Activated T-helper 2 cell treated with anti-CD3 and anti-CD28 coated beads, Interferon-gamma antibody, Interleukin-2, Interleukin-4, amounts not matched to agents 10 μg/mL and 5 μg/mL and 100 μg/mL, durations not matched to agents 14 hours and 24 hours and 36 hours (primary cell): ENCODE data around the gene LRG1. TPM values are rescaled to one million over a fixed set of nuclear protein-coding genes. Genes with fewer than 3 reads are reported as not detected.
"Not testable (repeated sequence)": the region's sequence is repeated elsewhere in the genome, so short reads cannot be mapped to it uniquely, and the experiment has no call there.

Experiments
- DNase-seq: peaks from one replicate; pipeline ENCODE4 v3.0.0; 2021; ENCODE audit warnings: low spot score
- H3K27ac Mint-ChIP-seq: one replicate; pipeline ENCODE4 v1.8.0; 2021; ENCODE audit warnings: mixed read lengths
- H3K27me3 Mint-ChIP-seq: one replicate; pipeline ENCODE4 v1.8.0; 2021; ENCODE audit warnings: low read depth, mixed read lengths
- H3K36me3 Mint-ChIP-seq: one replicate; pipeline ENCODE4 v1.8.0; 2021; ENCODE audit warnings: low read depth, mixed read lengths
- H3K4me1 Mint-ChIP-seq: one replicate; pipeline ENCODE4 v1.8.0; 2021; ENCODE audit warnings: low read depth, mixed read lengths
- H3K4me3 Mint-ChIP-seq: one replicate; pipeline ENCODE4 v1.8.0; 2021; ENCODE audit warnings: low read depth, mild to moderate bottlenecking, moderate library complexity, mixed read lengths
- H3K9me3 Mint-ChIP-seq: one replicate; pipeline ENCODE4 v1.8.0; 2021; ENCODE audit warnings: mixed read lengths
- intact Hi-C: fragments of 100-400 bp; cut with micrococcal nuclease; formaldehyde crosslinking; loops from one replicate; pipeline ENCODE4 v1.15.1; 2023
- total RNA-seq: library from RNA; stranded (reverse); gene quantifications from 2 replicates; pipeline ENCODE4 v1.2.3, GENCODE V29; 2022

The LRG1 gene
- total RNA-seq, 1 donor from 2014 or later, result 0.37 TPM

GRCh38 chr19:4553775-4554174 is 13.9 kb upstream of the LRG1 start:
- Mint-ChIP-seq H3K27ac (no peak overlapping the region), H3K4me3 (no peak overlapping the region), H3K27me3 (no peaks in the 10 kb centered on the region), H3K36me3 (no peaks in the 10 kb centered on the region), H3K9me3 (no peaks in the 10 kb centered on the region), H3K4me1 (no peaks in the 10 kb centered on the region)
- intact Hi-C loops, result no loop called here
- DNase-seq, result no peak

GRCh38 chr19:4553092-4553695 is 13.4 kb upstream of the LRG1 start:
- DNase-seq, result no peak
- no peak overlapping the region for H3K27ac Mint-ChIP-seq
- H3K27me3 Mint-ChIP-seq, result no peaks in the 10 kb centered on the region
- no peaks in the 10 kb centered on the region for H3K9me3 Mint-ChIP-seq
- H3K4me3 Mint-ChIP-seq, result no peak overlapping the region
- intact Hi-C loops, result no loop called here
- no peaks in the 10 kb centered on the region for H3K4me1 Mint-ChIP-seq
- no peaks in the 10 kb centered on the region for H3K36me3 Mint-ChIP-seq

- no peaks in the 10 kb centered on the region for H3K4me1 Mint-ChIP-seq
- intact Hi-C loops, result no loop called here
- DNase-seq, result no peak
Observed at GRCh38 chr19:4552525-4552819, 12.6 kb upstream of the LRG1 start.

GRCh38 chr19:4550479-4551050 is 10.7 kb upstream of the LRG1 start:
- DNase-seq, result no peak
- no peaks in the 10 kb centered on the region for H3K27me3 Mint-ChIP-seq
- intact Hi-C loops, result no loop called here
- no peak overlapping the region for H3K27ac Mint-ChIP-seq
- H3K36me3 Mint-ChIP-seq, result no peaks in the 10 kb centered on the region
- H3K4me1 Mint-ChIP-seq, result no peaks in the 10 kb centered on the region
- H3K4me3 Mint-ChIP-seq, result no peak overlapping the region
- no peaks in the 10 kb centered on the region for H3K9me3 Mint-ChIP-seq

More at GRCh38 chr19:4552525-4552819, 12.6 kb upstream of the LRG1 start:
- no peak overlapping the region for H3K27ac Mint-ChIP-seq
- H3K36me3 Mint-ChIP-seq, result no peaks in the 10 kb centered on the region
- H3K27me3 Mint-ChIP-seq, result no peaks in the 10 kb centered on the region
- H3K4me3 Mint-ChIP-seq, result no peak overlapping the region
- no peaks in the 10 kb centered on the region for H3K9me3 Mint-ChIP-seq

- H3K27ac Mint-ChIP-seq, result no peak overlapping the region
- no peaks in the 10 kb centered on the region for H3K4me1 Mint-ChIP-seq
- no peak overlapping the region for H3K4me3 Mint-ChIP-seq
- H3K27me3 Mint-ChIP-seq, result no peaks in the 10 kb centered on the region
- intact Hi-C loops, result no loop called here
- no peaks in the 10 kb centered on the region for H3K9me3 Mint-ChIP-seq
- no peaks in the 10 kb centered on the region for H3K36me3 Mint-ChIP-seq
- no peak for DNase-seq
Observed at GRCh38 chr19:4550018-4550417, 10.2 kb upstream of the LRG1 start.

- Mint-ChIP-seq H3K27me3 (no peaks in the 10 kb centered on the region), H3K36me3 (no peaks in the 10 kb centered on the region), H3K9me3 (no peaks in the 10 kb centered on the region), H3K4me3 (no peak overlapping the region), H3K4me1 (no peaks in the 10 kb centered on the region), H3K27ac (no peak overlapping the region)
- intact Hi-C loops, result no loop called here
- no peak for DNase-seq
Observed at GRCh38 chr19:4548238-4548584, 8.4 kb upstream of the LRG1 start.

- H3K27me3 Mint-ChIP-seq, result no peaks in the 10 kb centered on the region
- H3K4me1 Mint-ChIP-seq, result no peaks in the 10 kb centered on the region
- no peak overlapping the region for H3K27ac Mint-ChIP-seq
- no peak for DNase-seq
- no peaks in the 10 kb centered on the region for H3K9me3 Mint-ChIP-seq
- intact Hi-C loops, result no loop called here
- no peak overlapping the region for H3K4me3 Mint-ChIP-seq
- no peaks in the 10 kb centered on the region for H3K36me3 Mint-ChIP-seq
Observed at GRCh38 chr19:4547303-4548237, 7.7 kb upstream of the LRG1 start.

- H3K27ac Mint-ChIP-seq, result no peak overlapping the region
- H3K27me3 Mint-ChIP-seq, result no peaks in the 10 kb centered on the region
- peaks cover 4% of the 10 kb centered on the region for H3K9me3 Mint-ChIP-seq
- intact Hi-C loops, result no loop called here
- no peaks in the 10 kb centered on the region for H3K4me1 Mint-ChIP-seq
- no peaks in the 10 kb centered on the region for H3K36me3 Mint-ChIP-seq
- DNase-seq, result no peak
- H3K4me3 Mint-ChIP-seq, result no peak overlapping the region
Observed at GRCh38 chr19:4543842-4544647, 4.2 kb upstream of the LRG1 start.

GRCh38 chr19:4542896-4543841 is 3.3 kb upstream of the LRG1 start:
- Mint-ChIP-seq H3K27me3 (no peaks in the 10 kb centered on the region), H3K4me1 (no peaks in the 10 kb centered on the region), H3K27ac (no peak overlapping the region), H3K36me3 (no peaks in the 10 kb centered on the region), H3K4me3 (no peak overlapping the region), H3K9me3 (peaks cover 4% of the 10 kb centered on the region)
- DNase-seq, result no peak
- intact Hi-C loops, result no loop called here

- H3K4me1 Mint-ChIP-seq, H3K9me3 Mint-ChIP-seq, H3K36me3 Mint-ChIP-seq, H3K27ac Mint-ChIP-seq, DNase-seq, H3K27me3 Mint-ChIP-seq, intact Hi-C loops, H3K4me3 Mint-ChIP-seq: not testable (repeated sequence)
Observed at GRCh38 chr19:4541806-4542145, 1.9 kb upstream of the LRG1 start.

- Mint-ChIP-seq H3K36me3 (no peaks in the 10 kb centered on the region), H3K9me3 (peaks cover 4% of the 10 kb centered on the region), H3K4me3 (no peak overlapping the region), H3K27ac (no peak overlapping the region), H3K4me1 (no peaks in the 10 kb centered on the region), H3K27me3 (no peaks in the 10 kb centered on the region)
- intact Hi-C loops, result no loop called here
- no peak for DNase-seq
Observed at GRCh38 chr19:4541114-4541805, 1.4 kb upstream of the LRG1 start.
